Activated CD8-positive, alpha-beta memory T cell treated with anti-CD3 and anti-CD28 coated beads for 4 hours (primary cell): ENCODE results near the gene NDN.

Experiments used
- DNase-seq, 2 donors: peaks; one replicate each; pipeline ENCODE4 v3.0.0-alpha.2; 2020; ENCODE audit warnings: low read depth in 2 of 2

Gene NDN

GRCh38 chr15:23642413-23643044 lies 44.6 kb downstream of the NDN start:
- DNase-seq, result no peak
